ENCODE results near the gene OR13J1.

Gene OR13J1

GRCh38 chr9:35842020-35842745 is 28.0 kb downstream of the OR13J1 start:
- in situ Hi-C loops (cut with HindIII; ENCODE audit: low pct_ligation_motif_present, low pct_unique_long_range_greater_than_20kb, low sequenced_read_pairs): no loop called here
- DNase-seq: no peak

GRCh38 chr9:35841645-35841900 is 28.6 kb downstream of the OR13J1 start:
- in situ Hi-C loops (cut with HindIII; ENCODE audit: low pct_ligation_motif_present, low pct_unique_long_range_greater_than_20kb, low sequenced_read_pairs): no loop called here
- no peak for DNase-seq

GRCh38 chr9:35840881-35841644 is 29.1 kb downstream of the OR13J1 start:
- DNase-seq: no peak
- in situ Hi-C loops (cut with HindIII; ENCODE audit: low pct_ligation_motif_present, low pct_unique_long_range_greater_than_20kb, low sequenced_read_pairs): no loop called here

GRCh38 chr9:35839926-35840325 is 30.3 kb downstream of the OR13J1 start:
- in situ Hi-C loops (cut with HindIII; ENCODE audit: low pct_ligation_motif_present, low pct_unique_long_range_greater_than_20kb, low sequenced_read_pairs): no loop called here
- no peak for DNase-seq

- DNase-seq: no peak
- in situ Hi-C loops (cut with HindIII; ENCODE audit: low pct_ligation_motif_present, low pct_unique_long_range_greater_than_20kb, low sequenced_read_pairs): no loop called here
Measured at GRCh38 chr9:35836595-35836994, 33.6 kb downstream of the OR13J1 start.

- in situ Hi-C loops (cut with HindIII; ENCODE audit: low pct_ligation_motif_present, low pct_unique_long_range_greater_than_20kb, low sequenced_read_pairs): no loop called here
Measured at GRCh38 chr9:35835766-35836165, 34.4 kb downstream of the OR13J1 start.

GRCh38 chr9:35835216-35835632 is 35.0 kb downstream of the OR13J1 start:
- in situ Hi-C loops (cut with HindIII; ENCODE audit: low pct_ligation_motif_present, low pct_unique_long_range_greater_than_20kb, low sequenced_read_pairs): no loop called here

More at GRCh38 chr9:35835766-35836165, 34.4 kb downstream of the OR13J1 start:
- no peak for DNase-seq

GRCh38 chr9:35834260-35835215 is 35.7 kb downstream of the OR13J1 start:
- DNase-seq: no peak
- in situ Hi-C loops (cut with HindIII; ENCODE audit: low pct_ligation_motif_present, low pct_unique_long_range_greater_than_20kb, low sequenced_read_pairs): no loop called here

More at GRCh38 chr9:35835216-35835632, 35.0 kb downstream of the OR13J1 start:
- no peak for DNase-seq

GRCh38 chr9:35832814-35833213 is 37.4 kb downstream of the OR13J1 start:
- in situ Hi-C loops (cut with HindIII; ENCODE audit: low pct_ligation_motif_present, low pct_unique_long_range_greater_than_20kb, low sequenced_read_pairs): no loop called here
- DNase-seq: no peak

GRCh38 chr9:35831040-35831439 is 39.2 kb downstream of the OR13J1 start:
- DNase-seq: no peak
- in situ Hi-C loops (cut with HindIII; ENCODE audit: low pct_ligation_motif_present, low pct_unique_long_range_greater_than_20kb, low sequenced_read_pairs): no loop called here

- no peak for DNase-seq
- in situ Hi-C loops (cut with HindIII; ENCODE audit: low pct_ligation_motif_present, low pct_unique_long_range_greater_than_20kb, low sequenced_read_pairs): no loop called here
Measured at GRCh38 chr9:35829764-35830096, 40.5 kb downstream of the OR13J1 start.

- in situ Hi-C loops (cut with HindIII; ENCODE audit: low pct_ligation_motif_present, low pct_unique_long_range_greater_than_20kb, low sequenced_read_pairs): no loop called here
Measured at GRCh38 chr9:35829084-35829763, 41.0 kb downstream of the OR13J1 start, which contains the start of gene TMEM8B. TMEM8B (plus strand) TSS chr9:35829228; CDS start chr9:35829448, 220 bp downstream.

GRCh38 chr9:35828716-35829083 is 41.5 kb downstream of the OR13J1 start, which contains the start of gene FAM221B:
FAM221B (minus strand) TSS chr9:35828732; CDS start chr9:35826161, 2,571 bp downstream.
- no peak for DNase-seq
- in situ Hi-C loops (cut with HindIII; ENCODE audit: low pct_ligation_motif_present, low pct_unique_long_range_greater_than_20kb, low sequenced_read_pairs): no loop called here

More at GRCh38 chr9:35829084-35829763, 41.0 kb downstream of the OR13J1 start, which contains the start of gene TMEM8B:
- peak; percentile 88 for DNase-seq

GRCh38 chr9:35827486-35827885 is 42.7 kb downstream of the OR13J1 start:
- no peak for DNase-seq
- in situ Hi-C loops (cut with HindIII; ENCODE audit: low pct_ligation_motif_present, low pct_unique_long_range_greater_than_20kb, low sequenced_read_pairs): no loop called here

GRCh38 chr9:35826071-35826701 is 44.0 kb downstream of the OR13J1 start:
- peak; percentile 60 for DNase-seq
- in situ Hi-C loops (cut with HindIII; ENCODE audit: low pct_ligation_motif_present, low pct_unique_long_range_greater_than_20kb, low sequenced_read_pairs): no loop called here

- in situ Hi-C loops (cut with HindIII; ENCODE audit: low pct_ligation_motif_present, low pct_unique_long_range_greater_than_20kb, low sequenced_read_pairs): no loop called here
- no peak for DNase-seq
Measured at GRCh38 chr9:35822926-35823325, 47.3 kb downstream of the OR13J1 start.

GRCh38 chr9:35820076-35820475 is 50.1 kb downstream of the OR13J1 start:
- no peak for DNase-seq
- in situ Hi-C loops (cut with HindIII; ENCODE audit: low pct_ligation_motif_present, low pct_unique_long_range_greater_than_20kb, low sequenced_read_pairs): no loop called here

Data from ACHN (cell line).